AG04449 (cell line): ENCODE data around the gene MEGF11.
"Not testable (repeated sequence)": the region's sequence is repeated elsewhere in the genome, so short reads cannot be mapped to it uniquely, and the experiment has no call there.

Source experiments
- CTCF ChIA-PET: fragments of 350-600 bp; formaldehyde crosslinking; extraction: SDS; loops from one replicate; lab custom pipeline; 2021; ENCODE audit warnings: antibody characterized with exemption; lab: Yijun Ruan, JAX
- POLR2A ChIA-PET: fragments of 400-600, 350-600 bp; formaldehyde crosslinking; extraction: SDS; loops from one replicate; lab custom pipeline; 2020; ENCODE audit warnings: antibody characterized with exemption, inconsistent platforms; lab: Yijun Ruan, JAX
- DNase-seq: peaks from one replicate; pipeline ENCODE4 v3.0.0-alpha.2; 2010; ENCODE audit warnings: low read depth, low spot score
- H3K4me3 ChIP-seq: 2 replicates; pipeline ENCODE4 v1.5.1; 2011; ENCODE audit warnings: low read depth, mild to moderate bottlenecking, control low read depth, low read length
- CTCF ChIP-seq: IDR thresholded peaks from one replicate; pipeline ENCODE4 v1.5.1; 2011; ENCODE audit warnings: mild to moderate bottlenecking, moderate library complexity, low read length, control low read depth, inconsistent platforms; ENCODE audit not compliant: insufficient read depth; ENCODE audit errors: missing control alignments

The MEGF11 gene

GRCh38 chr15:65980824-65981456, 272.6 kb downstream of the MEGF11 start:
- ChIA-PET POLR2A (no interaction called here), CTCF (interaction anchor here (2.3 to 3.1 kb wide), 4 partner anchors 10 to 306 kb away, joined by 9 to 18 read pairs (median 14); no protein-coding TSS in a partner anchor)
- DNase-seq, result peak; percentile 56
- TF ChIP-seq CTCF, result peak; percentile 87
- H3K4me3 ChIP-seq, result no peak overlapping the region

- no peak for DNase-seq
- ChIA-PET CTCF (interaction anchor here (0.8 to 3.1 kb wide), 8 partner anchors 10 to 307 kb away, joined by 3 to 18 read pairs (median 3); no protein-coding TSS in a partner anchor), POLR2A (no interaction called here)
- no peak for TF ChIP-seq CTCF
- H3K4me3 ChIP-seq, result no peak overlapping the region
These were observed 273.7 kb downstream of the MEGF11 start for GRCh38 chr15:65979837-65980236.

- no peak for DNase-seq
- H3K4me3 ChIP-seq, result no peak overlapping the region
- TF ChIP-seq CTCF, result no peak
- ChIA-PET CTCF (interaction anchor here (0.8 to 3.1 kb wide), 7 partner anchors 9 to 308 kb away, joined by 3 to 18 read pairs (median 3); no protein-coding TSS in a partner anchor), POLR2A (no interaction called here)
These were observed 274.2 kb downstream of the MEGF11 start for GRCh38 chr15:65979316-65979715.

GRCh38 chr15:65978110-65978509, 275.4 kb downstream of the MEGF11 start:
- DNase-seq, result no peak
- CTCF ChIA-PET, result interaction anchor here (0.6 to 2.6 kb wide), 2 partner anchors 309 to 336 kb away, joined by 3 to 18 read pairs; no protein-coding TSS in a partner anchor
- no peak for TF ChIP-seq CTCF
- POLR2A ChIA-PET, result no interaction called here
- H3K4me3 ChIP-seq, result no peak overlapping the region

GRCh38 chr15:65976196-65976595, 277.4 kb downstream of the MEGF11 start:
- DNase-seq, CTCF ChIA-PET, H3K4me3 ChIP-seq, POLR2A ChIA-PET: not testable (repeated sequence)

- ChIA-PET POLR2A (no interaction called here), CTCF (interaction anchor here (3.5 kb wide), 1 partner anchor 9 kb away, joined by 17 read pairs; no protein-coding TSS in a partner anchor)
- no peak for DNase-seq
- no peak overlapping the region for H3K4me3 ChIP-seq
- no peak for TF ChIP-seq CTCF
These were observed 281.9 kb downstream of the MEGF11 start for GRCh38 chr15:65971741-65971995.
